Inferior parietal cortex (tissue), 1 donor: Measurements from ENCODE around the gene PRKAR1B.

ENCODE experiments used
- DNase-seq: peaks from one replicate; pipeline ENCODE4 v3.0.0-alpha.2; 2016; ENCODE audit errors: extremely low spot score

Gene PRKAR1B

GRCh38 chr7:603152-603951 is 123.7 kb downstream of the PRKAR1B start:
- DNase-seq = no peak

- no peak for DNase-seq
Measured at GRCh38 chr7:602341-603141, 124.5 kb downstream of the PRKAR1B start.

- no peak for DNase-seq
Measured at GRCh38 chr7:601595-602340, 125.3 kb downstream of the PRKAR1B start.

GRCh38 chr7:601036-601594 is 126.0 kb downstream of the PRKAR1B start:
- DNase-seq = no peak

GRCh38 chr7:600149-601035 is 126.7 kb downstream of the PRKAR1B start:
- DNase-seq = no peak

GRCh38 chr7:598899-599298 is 128.2 kb downstream of the PRKAR1B start:
- DNase-seq = no peak

GRCh38 chr7:597348-598178 is 129.5 kb downstream of the PRKAR1B start:
- no peak for DNase-seq

GRCh38 chr7:596819-597182 is 130.3 kb downstream of the PRKAR1B start:
- peak; percentile 74 for DNase-seq

GRCh38 chr7:596071-596818 is 130.8 kb downstream of the PRKAR1B start:
- DNase-seq = no peak

GRCh38 chr7:595621-596010 is 131.5 kb downstream of the PRKAR1B start:
- no peak for DNase-seq

GRCh38 chr7:594920-595620 is 132.0 kb downstream of the PRKAR1B start:
- no peak for DNase-seq

GRCh38 chr7:594212-594913 is 132.7 kb downstream of the PRKAR1B start:
- no peak for DNase-seq

GRCh38 chr7:593324-594115 is 133.6 kb downstream of the PRKAR1B start:
- no peak for DNase-seq

GRCh38 chr7:591856-592628 is 135.0 kb downstream of the PRKAR1B start:
- DNase-seq = no peak

GRCh38 chr7:590731-591551 is 136.1 kb downstream of the PRKAR1B start:
- DNase-seq = no peak
